Mucosa of descending colon (tissue), 3 donors: ENCODE data around the gene C20orf96. TPM values are rescaled to one million over a fixed set of nuclear protein-coding genes. Genes with fewer than 3 reads are reported as not detected.
"Not testable (repeated sequence)": the region's sequence is repeated elsewhere in the genome, so short reads cannot be mapped to it uniquely, and the experiment has no call there.

Experiments
- ATAC-seq: fragments of 200-7000 bp; cut with Tn5 transposase; one replicate; pipeline ENCODE4 v1.9.1; 2020; ENCODE audit warnings: mild to moderate bottlenecking, moderate library complexity
- DNase-seq, 3 donors: peaks; one replicate each; pipeline ENCODE4 v3.0.0-alpha.2; 2020
- H3K36me3 ChIP-seq: fragments of 200-600 bp; one replicate; pipeline ENCODE4 v1.8.0; 2021; ENCODE audit warnings: low read depth, mild to moderate bottlenecking
- H3K4me1 ChIP-seq: fragments of 200-600 bp; one replicate; pipeline ENCODE4 v1.8.0; 2021; ENCODE audit warnings: low read depth, mild to moderate bottlenecking
- H3K4me3 ChIP-seq: fragments of 200-600 bp; one replicate; pipeline ENCODE4 v1.8.0; 2021; ENCODE audit warnings: mild to moderate bottlenecking
- H3K9me3 ChIP-seq: fragments of 200-600 bp; one replicate; pipeline ENCODE4 v1.8.0; 2021; ENCODE audit warnings: mild to moderate bottlenecking
- CTCF ChIP-seq: fragments of 200-600 bp; IDR thresholded peaks from one replicate; pipeline ENCODE4 v1.8.0; 2022; ENCODE audit warnings: antibody characterized with exemption, mild to moderate bottlenecking
- intact Hi-C, 2 donors: fragments of 100-400 bp; cut with DNase I in 1 of 2; cut with micrococcal nuclease in 1 of 2; formaldehyde crosslinking; loops; one replicate each; pipeline versions ENCODE4 v1.11.0 to v1.11.1; 2022; cut with DNase I, micrococcal nuclease
- total RNA-seq, 3 donors: library from RNA; stranded (reverse); fragmentation: NEBNext Ultra II Directional in 2 of 3; extraction: Animal tissue kit (Norgen Biotek cat#: 25700) in 2 of 3; gene quantifications; one replicate each; pipeline versions ENCODE4 v1.2.1 to v1.2.4, GENCODE V29; 2021 to 2023
- donor health status: DM: no; HTN: no; CAD: no; lungs with moderate emphysema.
- donor health status: DM: no; HTN: no; CAD: no.
- donor health status: DM: no; HTN: yes; CAD: no.

Gene C20orf96
- total RNA-seq, 3 donors from 2014 or later = 6.8 to 12.1 (median 11.3) TPM

DNA sequence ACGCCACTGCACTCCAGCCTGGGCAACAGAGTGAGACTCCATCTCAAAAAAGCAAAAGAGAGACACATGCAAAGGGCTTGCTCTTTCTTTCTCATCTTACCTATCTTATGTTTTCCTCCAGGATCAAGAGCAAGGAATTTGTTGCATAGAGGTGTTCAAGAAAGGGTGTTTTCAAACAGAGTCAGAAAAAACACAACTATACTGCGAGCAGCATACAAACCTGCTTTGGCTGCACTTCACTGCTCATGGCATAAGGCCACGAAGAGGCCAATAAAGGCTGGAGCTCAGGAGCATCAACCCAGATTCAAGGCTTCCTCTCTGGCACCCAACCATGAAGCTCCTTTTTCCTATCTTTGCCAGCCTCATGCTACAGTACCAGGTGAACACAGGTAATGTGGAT lies 63.6 kb downstream of the C20orf96 start, which contains the start of gene DEFB129:
DEFB129 (plus strand) TSS at position 301 of the 400 bp plus-strand sequence; CDS start at position 332, 31 bp downstream.
- ATAC-seq (no peak), DNase-seq (no peak)
- no peaks in the 10 kb centered on the region for H3K9me3 ChIP-seq
- TF ChIP-seq CTCF = no peak
- H3K4me1 ChIP-seq = no peaks in the 10 kb centered on the region
- intact Hi-C loops = no loop called here
- no peak within 1 kb of the TSS for H3K4me3 ChIP-seq
- H3K36me3 ChIP-seq = no peaks in the 10 kb centered on the region

DNA sequence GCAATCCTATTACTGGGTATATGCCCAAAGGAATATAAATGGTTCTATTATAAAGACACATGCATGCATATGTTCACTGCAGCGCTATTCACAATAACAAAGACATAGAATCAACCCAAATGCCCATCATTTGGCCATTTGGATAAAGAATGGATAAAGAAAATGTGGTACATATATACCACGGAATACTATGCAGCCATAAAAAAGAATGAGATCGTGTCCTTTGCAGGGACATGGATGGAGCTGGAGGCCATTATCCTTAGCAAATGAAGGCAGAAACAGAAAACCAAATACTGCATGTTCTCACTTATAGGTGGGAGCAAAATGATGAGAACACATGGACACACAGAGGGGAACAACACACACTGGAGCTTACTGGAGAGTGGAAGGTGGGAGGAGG lies 64.7 kb downstream of the C20orf96 start:
- H3K36me3 ChIP-seq, H3K9me3 ChIP-seq, H3K4me3 ChIP-seq, intact Hi-C loops, DNase-seq, H3K4me1 ChIP-seq, ATAC-seq: not testable (repeated sequence)

- Histone ChIP-seq H3K4me1 (no peaks in the 10 kb centered on the region), H3K4me3 (no peak overlapping the region), H3K9me3 (no peaks in the 10 kb centered on the region), H3K36me3 (no peaks in the 10 kb centered on the region)
- intact Hi-C loops = no loop called here
- DNase-seq = no peak
- ATAC-seq = no peak
- TF ChIP-seq CTCF = no peak
Measured at GRCh38 chr20:221258-221830, 69.2 kb downstream of the C20orf96 start.

Other genes starting within 250 kb of the C20orf96 start
- gene DEFB125, start 203.1 kb downstream of the C20orf96 start, total RNA-seq = not detected
- gene DEFB126, start 148.2 kb downstream of the C20orf96 start, total RNA-seq = not detected
- gene DEFB127, start 133.3 kb downstream of the C20orf96 start, total RNA-seq = not detected
- gene DEFB128, start 101.0 kb downstream of the C20orf96 start, total RNA-seq = not detected
- not detected for gene DEFB129, start 63.5 kb downstream of the C20orf96 start, total RNA-seq
- not detected for gene DEFB132, start 33.0 kb downstream of the C20orf96 start, total RNA-seq
- 10 to 100 TPM; 12.0 to 18.7 (median 12.6) TPM for gene ZCCHC3, start 6.8 kb upstream of the C20orf96 start, total RNA-seq
- gene SOX12, start 34.8 kb upstream of the C20orf96 start, total RNA-seq = 10 to 100 TPM in 1 of 3 donors, 1 to 10 TPM in 2; 3.9 to 24.0 (median 4.5) TPM
- 10 to 100 TPM in 2 of 3 donors, 1 to 10 TPM in 1; 8.7 to 21.1 (median 13.1) TPM for gene NRSN2, start 56.4 kb upstream of the C20orf96 start, total RNA-seq
- gene TRIB3, start 90.0 kb upstream of the C20orf96 start, total RNA-seq = 1 to 10 TPM; 1.4 to 7.4 (median 3.4) TPM
- gene RBCK1, start 117.5 kb upstream of the C20orf96 start, total RNA-seq = 100 to 1,000 TPM in 2 of 3 donors, 10 to 100 TPM in 1; 97.5 to 124 (median 117) TPM
- gene TBC1D20, start 171.8 kb upstream of the C20orf96 start, total RNA-seq = 10 to 100 TPM; 30.4 to 49.6 (median 36.0) TPM